ENCODE data around the gene FBXW4.

Gene FBXW4

DNA sequence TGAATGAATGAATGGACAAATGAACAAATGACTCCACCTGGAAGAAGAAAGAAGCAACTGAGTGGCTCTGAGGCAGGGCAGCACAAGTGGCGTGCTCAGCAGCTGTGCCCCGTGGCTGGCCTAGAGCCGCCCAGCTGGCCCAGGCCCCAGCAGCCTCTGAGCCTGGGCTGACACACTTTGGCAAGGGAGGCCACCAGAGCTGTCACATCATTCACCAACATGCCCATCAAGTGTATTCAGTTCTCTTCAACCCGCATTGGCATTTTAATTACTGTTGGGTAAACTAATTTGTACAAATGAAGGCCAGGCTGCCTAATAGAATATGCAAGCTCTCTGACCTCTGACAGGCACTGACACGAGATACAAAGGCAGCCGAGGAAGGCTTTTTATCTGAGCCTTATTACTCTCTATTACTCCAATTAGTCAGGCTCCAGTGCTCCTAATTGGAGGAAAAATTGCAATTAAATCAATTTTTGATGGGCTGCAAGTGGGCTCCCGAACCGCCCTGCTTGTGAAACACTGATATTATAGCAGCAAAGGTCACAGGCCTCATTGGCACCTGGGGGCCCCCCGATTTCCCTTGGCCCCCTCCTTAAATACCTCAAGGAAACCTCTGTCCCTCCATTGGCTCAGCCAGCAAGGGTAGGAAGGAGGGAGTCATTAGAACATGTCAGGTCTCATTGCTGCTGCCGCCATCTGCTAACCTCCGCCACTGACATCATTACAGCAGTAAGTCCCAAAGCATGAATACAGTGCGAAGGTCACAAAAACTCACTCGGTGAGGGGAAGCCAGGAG, 64.9 kb downstream of the FBXW4 start:
- H3K4me1 Mint-ChIP-seq (ENCODE audit: low read depth): peaks cover 4% of the 10 kb centered on the region

GRCh38 chr10:101625821-101626412, 69.1 kb downstream of the FBXW4 start:
- H3K4me3 Mint-ChIP-seq: no peak overlapping the region
- H3K27ac Mint-ChIP-seq: no peak overlapping the region
- peaks cover 69% of the 10 kb centered on the region for H3K36me3 Mint-ChIP-seq (ENCODE audit: low read depth)
- H3K27me3 Mint-ChIP-seq: no peaks in the 10 kb centered on the region
- no peaks in the 10 kb centered on the region for H3K9me3 Mint-ChIP-seq
- H3K4me1 Mint-ChIP-seq (ENCODE audit: low read depth): no peaks in the 10 kb centered on the region
- DNase-seq: no peak

More for the DNA sequence above, 64.9 kb downstream of the FBXW4 start:
- Mint-ChIP-seq H3K9me3 (no peaks in the 10 kb centered on the region), H3K27me3 (no peaks in the 10 kb centered on the region), H3K27ac (no peak overlapping the region), H3K4me3 (no peak overlapping the region), H3K36me3 (ENCODE audit: low read depth) (peaks cover 54% of the 10 kb centered on the region)
- DNase-seq: no peak

GRCh38 chr10:101624526-101625102, 70.4 kb downstream of the FBXW4 start:
- Mint-ChIP-seq H3K27me3 (no peaks in the 10 kb centered on the region), H3K27ac (peak overlapping the region; percentile 50), H3K9me3 (no peaks in the 10 kb centered on the region), H3K4me1 (ENCODE audit: low read depth) (no peaks in the 10 kb centered on the region), H3K36me3 (ENCODE audit: low read depth) (peaks cover 71% of the 10 kb centered on the region), H3K4me3 (no peak overlapping the region)
- DNase-seq: no peak

DNA sequence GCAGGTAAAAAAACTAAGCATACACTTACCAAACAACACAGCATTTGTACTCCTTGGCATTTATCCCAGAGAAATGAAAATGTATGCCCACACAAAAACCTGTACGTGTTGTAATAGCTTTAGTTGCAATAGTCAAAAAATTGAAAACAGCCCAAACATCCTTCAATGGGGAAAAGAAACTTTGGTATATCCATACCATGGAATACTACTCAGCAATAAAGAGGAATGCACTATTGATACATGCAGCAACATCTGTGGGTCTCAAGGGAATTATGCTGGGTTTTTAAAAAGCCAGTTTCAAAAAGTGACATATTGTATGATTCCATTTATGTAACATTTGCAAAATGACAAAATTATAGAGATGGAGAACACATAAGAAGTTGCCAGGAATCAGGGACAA, 71.4 kb downstream of the FBXW4 start:
- peaks cover 75% of the 10 kb centered on the region for H3K36me3 Mint-ChIP-seq (ENCODE audit: low read depth)
- no peaks in the 10 kb centered on the region for H3K9me3 Mint-ChIP-seq
- H3K27ac Mint-ChIP-seq: no peak overlapping the region
- no peak overlapping the region for H3K4me3 Mint-ChIP-seq
- no peaks in the 10 kb centered on the region for H3K27me3 Mint-ChIP-seq
- DNase-seq: no peak
- no peaks in the 10 kb centered on the region for H3K4me1 Mint-ChIP-seq (ENCODE audit: low read depth)

- DNase-seq: no peak
- Mint-ChIP-seq H3K36me3 (ENCODE audit: low read depth) (peaks cover 77% of the 10 kb centered on the region), H3K4me3 (no peak overlapping the region), H3K4me1 (ENCODE audit: low read depth) (no peaks in the 10 kb centered on the region), H3K9me3 (no peaks in the 10 kb centered on the region), H3K27ac (no peak overlapping the region), H3K27me3 (no peaks in the 10 kb centered on the region)
Measured at GRCh38 chr10:101619983-101620382, 75.0 kb downstream of the FBXW4 start.

GRCh38 chr10:101618871-101619270, 76.1 kb downstream of the FBXW4 start:
- H3K27me3 Mint-ChIP-seq: no peaks in the 10 kb centered on the region
- DNase-seq: no peak
- peaks cover 68% of the 10 kb centered on the region for H3K36me3 Mint-ChIP-seq (ENCODE audit: low read depth)
- peak overlapping the region; percentile 44 for H3K27ac Mint-ChIP-seq
- H3K4me3 Mint-ChIP-seq: no peak overlapping the region
- no peaks in the 10 kb centered on the region for H3K9me3 Mint-ChIP-seq
- no peaks in the 10 kb centered on the region for H3K4me1 Mint-ChIP-seq (ENCODE audit: low read depth)

DNA sequence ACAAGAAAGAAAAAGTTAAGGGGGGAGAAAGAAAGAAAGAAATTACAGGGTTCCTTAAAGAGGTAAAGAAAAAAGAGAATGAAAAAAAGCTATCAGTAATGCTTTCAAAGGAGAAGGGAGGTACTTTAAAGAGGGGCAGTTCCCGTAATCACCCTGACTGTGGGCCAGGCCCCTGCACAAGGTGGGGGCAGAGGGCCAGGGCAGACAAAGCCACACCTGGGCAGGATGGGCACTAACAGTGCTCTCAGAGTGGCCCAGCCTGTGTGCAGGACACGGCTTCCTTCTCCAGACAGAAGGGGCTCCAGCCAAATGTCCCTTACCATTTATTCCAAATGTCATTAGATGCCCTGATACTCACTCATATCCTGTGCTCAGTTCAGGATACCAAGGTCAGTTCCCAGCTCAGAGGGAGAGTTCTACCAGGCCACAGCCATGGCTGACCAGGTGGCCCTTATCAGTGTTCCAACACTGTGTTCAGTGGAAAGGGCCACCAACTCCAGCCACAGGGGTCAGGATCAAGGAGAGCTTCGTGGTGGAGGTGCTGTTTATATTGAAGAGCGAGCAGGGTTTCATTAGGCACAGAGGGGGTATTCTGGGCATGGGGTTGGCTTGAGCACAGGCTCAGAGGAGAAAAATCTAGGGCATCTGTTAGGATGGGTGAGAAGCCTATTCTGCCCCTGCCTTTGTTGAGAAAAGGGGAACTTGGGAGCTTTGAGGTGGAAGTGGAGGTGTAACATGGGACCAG, 77.0 kb downstream of the FBXW4 start:
- no peaks in the 10 kb centered on the region for H3K4me1 Mint-ChIP-seq (ENCODE audit: low read depth)
- H3K9me3 Mint-ChIP-seq: no peaks in the 10 kb centered on the region
- H3K36me3 Mint-ChIP-seq (ENCODE audit: low read depth): peaks cover 62% of the 10 kb centered on the region
- no peak overlapping the region for H3K4me3 Mint-ChIP-seq
- no peak for DNase-seq
- peak overlapping the region; percentile 67 for H3K27ac Mint-ChIP-seq
- H3K27me3 Mint-ChIP-seq: no peaks in the 10 kb centered on the region

GRCh38 chr10:101617102-101617823, 77.7 kb downstream of the FBXW4 start:
- no peaks in the 10 kb centered on the region for H3K27me3 Mint-ChIP-seq
- peaks cover 60% of the 10 kb centered on the region for H3K36me3 Mint-ChIP-seq (ENCODE audit: low read depth)

GRCh38 chr10:101616415-101617101, 78.4 kb downstream of the FBXW4 start:
- DNase-seq: no peak
- Mint-ChIP-seq H3K4me1 (ENCODE audit: low read depth) (peaks cover 3% of the 10 kb centered on the region), H3K27me3 (no peaks in the 10 kb centered on the region), H3K9me3 (no peaks in the 10 kb centered on the region), H3K27ac (peak overlapping the region; percentile 67), H3K4me3 (no peak overlapping the region), H3K36me3 (ENCODE audit: low read depth) (peaks cover 58% of the 10 kb centered on the region)

More at GRCh38 chr10:101617102-101617823, 77.7 kb downstream of the FBXW4 start:
- H3K27ac Mint-ChIP-seq: peak overlapping the region; percentile 67
- no peak for DNase-seq
- H3K4me1 Mint-ChIP-seq (ENCODE audit: low read depth): no peaks in the 10 kb centered on the region
- no peaks in the 10 kb centered on the region for H3K9me3 Mint-ChIP-seq
- no peak overlapping the region for H3K4me3 Mint-ChIP-seq

DNA sequence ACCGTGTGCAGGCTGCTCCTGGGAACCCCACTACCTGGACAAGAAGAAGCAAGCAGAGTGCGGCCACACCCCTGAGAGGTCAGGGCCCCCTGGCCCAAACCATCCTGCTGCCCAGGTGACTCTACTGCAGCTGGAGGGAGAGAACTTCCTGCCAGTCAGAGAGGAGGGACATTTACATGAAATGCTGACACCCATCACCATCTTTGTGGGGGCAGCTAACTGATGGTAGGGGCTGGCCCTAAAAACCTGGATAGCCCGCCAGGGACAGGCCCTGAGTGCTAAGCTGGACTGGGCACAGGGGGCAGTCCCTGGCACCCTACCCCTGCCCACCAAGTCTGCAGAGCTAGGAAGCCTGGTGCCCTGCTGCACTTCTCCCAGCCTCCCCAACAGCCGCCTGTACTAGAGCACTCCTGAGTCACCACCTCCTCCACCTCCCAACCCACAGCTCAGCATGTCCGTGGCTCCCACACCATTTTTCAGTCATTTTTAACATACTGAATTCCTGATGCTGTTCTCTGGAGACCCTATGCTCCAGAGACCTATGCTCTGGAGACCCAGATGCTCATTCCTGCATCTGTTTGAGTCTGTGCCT, 79.3 kb downstream of the FBXW4 start:
- no peak for DNase-seq
- Mint-ChIP-seq H3K4me1 (ENCODE audit: low read depth) (peaks cover 5% of the 10 kb centered on the region), H3K27me3 (no peaks in the 10 kb centered on the region), H3K9me3 (no peaks in the 10 kb centered on the region), H3K4me3 (no peak overlapping the region), H3K36me3 (ENCODE audit: low read depth) (peaks cover 58% of the 10 kb centered on the region), H3K27ac (peak overlapping the region; percentile 47)

- Mint-ChIP-seq H3K4me1 (ENCODE audit: low read depth) (peaks cover 5% of the 10 kb centered on the region), H3K27me3 (no peaks in the 10 kb centered on the region), H3K36me3 (ENCODE audit: low read depth) (peaks cover 58% of the 10 kb centered on the region), H3K9me3 (no peaks in the 10 kb centered on the region), H3K4me3 (no peak overlapping the region), H3K27ac (no peak overlapping the region)
- no peak for DNase-seq
Measured at GRCh38 chr10:101614663-101615524, 80.1 kb downstream of the FBXW4 start.

DNA sequence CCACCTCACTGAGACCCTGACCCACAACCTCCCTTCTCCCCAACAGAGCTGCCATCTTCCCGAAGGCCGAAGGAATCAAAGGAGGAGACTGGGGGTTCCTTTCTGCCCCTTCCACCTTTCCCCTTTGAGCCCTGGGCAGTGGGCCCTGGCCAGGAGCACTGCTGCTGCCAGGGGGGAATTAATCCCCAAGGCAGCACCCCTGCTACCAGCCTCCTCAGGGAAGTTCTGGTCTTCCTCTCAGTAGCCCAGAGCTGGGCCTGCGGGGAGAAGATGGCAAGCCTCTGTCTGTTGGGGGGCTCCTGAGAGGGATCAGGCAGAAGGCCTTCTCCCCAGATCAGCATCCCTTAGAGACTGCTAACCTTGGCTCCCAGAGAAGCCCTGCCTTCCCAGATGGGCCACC, 81.3 kb downstream of the FBXW4 start:
- H3K4me1 Mint-ChIP-seq (ENCODE audit: low read depth): peaks cover 5% of the 10 kb centered on the region
- DNase-seq: no peak
- H3K27me3 Mint-ChIP-seq: no peaks in the 10 kb centered on the region
- no peak overlapping the region for H3K4me3 Mint-ChIP-seq
- peak overlapping the region; percentile 52 for H3K27ac Mint-ChIP-seq
- H3K9me3 Mint-ChIP-seq: no peaks in the 10 kb centered on the region
- H3K36me3 Mint-ChIP-seq (ENCODE audit: low read depth): peaks cover 62% of the 10 kb centered on the region

DNA sequence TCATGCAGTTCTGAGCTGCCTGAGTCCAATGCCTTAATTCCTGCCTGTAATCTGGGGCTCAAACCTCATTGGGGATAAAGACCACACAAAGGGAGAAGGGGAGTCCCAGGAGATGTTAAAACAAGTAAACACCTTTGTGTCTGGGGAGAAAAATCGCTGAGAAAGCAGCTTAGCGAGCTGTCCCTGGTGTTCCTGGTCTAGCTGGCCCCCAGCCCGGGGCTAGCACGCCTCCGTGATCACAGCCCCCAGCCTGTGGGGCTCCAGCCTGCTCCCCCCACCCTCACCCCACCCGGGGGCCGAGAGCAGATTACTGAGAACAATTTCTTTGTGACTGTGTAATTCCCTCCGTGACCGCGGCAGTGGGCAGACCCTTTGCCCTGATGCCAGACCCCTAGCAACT, 82.1 kb downstream of the FBXW4 start:
- H3K27ac Mint-ChIP-seq: peak overlapping the region; percentile 11
- no peaks in the 10 kb centered on the region for H3K27me3 Mint-ChIP-seq
- DNase-seq: no peak
- no peaks in the 10 kb centered on the region for H3K9me3 Mint-ChIP-seq
- peaks cover 64% of the 10 kb centered on the region for H3K36me3 Mint-ChIP-seq (ENCODE audit: low read depth)
- no peak overlapping the region for H3K4me3 Mint-ChIP-seq
- peaks cover 5% of the 10 kb centered on the region for H3K4me1 Mint-ChIP-seq (ENCODE audit: low read depth)

All from activated T-cell treated with anti-CD3 and anti-CD28 coated beads, Interleukin-2, amount 50 U/mL, for 24 hours (primary cell).